C4-2B (cell line): ENCODE measurements around the gene DDOST.

Experiments
- H3K27ac ChIP-seq: fragments of 450-650 bp; 2 replicates; pipeline ENCODE4 v1.5.1; 2017
- CTCF ChIP-seq: fragments of 450-650 bp; conservative IDR thresholded peaks from 2 replicates; pipeline ENCODE4 v1.5.1; 2017; ENCODE audit warnings: mild to moderate bottlenecking
- ZFX ChIP-seq: fragments of 450-650 bp; IDR thresholded peaks from 2 replicates; pipeline ENCODE4 v1.6.1; 2017

DDOST gene

GRCh38 chr1:20686883-20687725 is 25.9 kb upstream of the DDOST start:
- H3K27ac ChIP-seq: no peak overlapping the region
- TF ChIP-seq ZFX (no peak), CTCF (no peak)

GRCh38 chr1:20685741-20686140 is 24.6 kb upstream of the DDOST start:
- H3K27ac ChIP-seq: no peak overlapping the region
- TF ChIP-seq ZFX (no peak), CTCF (no peak)

- H3K27ac ChIP-seq: no peak overlapping the region
- no peak for TF ChIP-seq CTCF
- TF ChIP-seq ZFX: no peak
Measured at GRCh38 chr1:20685099-20685662, 24.0 kb upstream of the DDOST start.

DNA sequence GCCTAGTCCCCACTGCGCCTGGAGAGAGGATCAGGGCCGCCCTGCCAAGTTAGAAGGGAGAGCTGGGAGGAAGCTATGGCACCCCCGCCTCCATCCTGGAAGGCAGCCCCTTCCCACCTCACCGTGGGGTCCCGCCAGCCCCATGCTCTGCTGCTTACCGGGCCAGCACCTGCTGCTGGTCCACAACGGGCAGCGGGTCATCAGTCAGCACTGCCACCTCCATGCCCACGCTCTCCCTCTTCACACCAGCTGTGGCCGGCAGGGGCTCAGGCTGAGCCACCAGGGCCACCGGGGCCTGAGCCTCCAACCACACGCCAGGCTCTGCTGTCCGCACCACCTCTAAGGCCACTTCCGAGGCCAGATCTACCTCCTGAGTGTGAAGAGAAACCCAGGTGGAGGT is 23.5 kb upstream of the DDOST start:
- no peak overlapping the region for H3K27ac ChIP-seq
- TF ChIP-seq ZFX: no peak
- no peak for TF ChIP-seq CTCF

DNA sequence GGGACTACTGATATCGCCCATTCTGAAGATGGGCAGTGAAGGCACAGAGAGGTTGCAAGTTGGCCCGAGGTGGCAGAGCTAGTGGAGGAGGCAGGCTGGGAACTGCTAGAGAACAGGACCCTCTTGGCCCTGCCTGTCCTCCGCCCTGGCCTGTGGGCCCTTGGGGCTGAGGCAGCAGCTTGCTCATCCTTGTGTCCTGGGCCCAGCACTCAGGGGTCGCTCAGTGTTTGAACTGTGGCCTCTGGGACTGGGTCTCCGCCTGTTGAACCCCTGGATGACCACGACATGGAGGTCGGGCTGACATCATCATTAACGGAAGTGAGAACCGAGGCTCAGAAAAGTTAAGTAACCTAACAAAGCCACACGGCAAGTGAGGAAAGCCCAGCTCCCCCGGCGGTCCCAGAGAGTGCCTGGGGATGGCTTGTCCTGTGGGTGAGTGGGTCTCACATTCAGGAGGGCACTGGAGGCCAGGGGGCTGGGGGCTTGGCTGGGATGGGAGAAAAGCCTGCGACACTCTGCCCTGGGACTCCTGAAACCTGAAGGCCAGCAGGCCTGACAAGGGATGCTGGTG is 23.0 kb upstream of the DDOST start:
- no peak for TF ChIP-seq ZFX
- no peak for TF ChIP-seq CTCF
- no peak overlapping the region for H3K27ac ChIP-seq

DNA sequence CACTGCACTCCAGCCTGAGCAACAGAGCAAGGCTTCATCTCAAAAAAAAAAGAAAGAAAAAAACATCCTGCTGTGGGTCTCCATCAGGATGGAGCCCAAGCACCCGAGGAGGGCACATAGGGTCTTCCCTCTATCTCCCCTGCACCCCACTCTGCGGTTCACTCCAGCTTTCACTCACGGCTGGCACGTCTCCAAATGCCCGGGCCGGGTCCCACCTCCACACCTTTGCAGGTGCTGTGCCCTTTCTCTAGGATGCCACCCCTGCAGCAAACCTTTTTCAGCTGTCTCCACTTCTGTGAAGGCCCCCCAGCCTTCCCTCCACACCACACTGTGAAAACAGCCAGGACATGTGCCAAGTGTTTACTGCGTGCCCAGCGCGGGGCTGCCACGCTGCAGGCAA is 22.4 kb upstream of the DDOST start:
- TF ChIP-seq CTCF (no peak), ZFX (no peak)
- no peak overlapping the region for H3K27ac ChIP-seq

DNA sequence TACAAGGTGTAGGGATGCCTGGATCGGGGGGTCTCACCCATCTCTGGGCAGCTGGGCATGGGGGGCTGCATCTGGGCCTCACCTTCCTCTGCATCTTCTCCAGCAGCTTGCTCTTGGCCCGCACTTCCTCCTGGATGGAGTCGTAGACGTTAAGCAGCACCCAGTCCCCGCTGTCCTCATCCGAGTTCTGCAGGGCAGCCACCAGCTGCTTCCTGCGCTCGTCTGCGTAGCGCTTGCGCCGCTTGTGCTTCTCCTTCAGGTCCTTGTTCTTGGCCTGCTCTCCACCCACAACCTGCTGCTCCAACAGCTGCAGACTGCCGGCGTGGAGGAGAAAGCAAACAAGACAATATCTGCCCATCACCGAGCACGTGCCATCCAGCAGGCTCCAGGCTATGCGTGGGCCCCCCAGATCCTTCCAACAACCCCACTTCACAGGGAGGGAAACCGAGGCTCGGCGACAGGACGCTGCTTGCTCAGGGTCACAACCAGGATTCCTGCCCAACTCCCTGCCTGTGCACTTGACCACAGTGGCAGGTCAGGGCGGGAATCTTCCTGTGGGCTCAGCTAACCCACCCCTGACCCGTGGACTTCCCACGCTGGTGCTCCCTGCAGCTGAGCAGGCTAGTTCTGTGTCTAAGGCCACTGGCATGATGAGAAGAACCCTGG is 21.5 kb upstream of the DDOST start:
- no peak for TF ChIP-seq ZFX
- TF ChIP-seq CTCF: no peak
- no peak overlapping the region for H3K27ac ChIP-seq
